HEK293 (cell line): Measurements from ENCODE around the gene PRKAR2B.
A peak's percentile ranks its signal among the peaks of the same experiment; 100 is the strongest.

Experiments
- CTCF ChIA-PET: fragments of 350-600 bp; formaldehyde crosslinking; extraction: SDS; loops from one replicate; lab custom pipeline; 2021; ENCODE audit warnings: antibody characterized with exemption; lab: Yijun Ruan, JAX
- POLR2A ChIA-PET: fragments of 300-600 bp; formaldehyde crosslinking; extraction: SDS; loops from one replicate; lab custom pipeline; 2020; ENCODE audit warnings: antibody characterized with exemption, inconsistent platforms; lab: Yijun Ruan, JAX
- H3K27ac ChIP-seq: fragments of 200-500 bp; sonication (Bioruptor generic); 2 replicates; pipeline ENCODE4 v1.5.1; 2014; ENCODE audit warnings: low read depth, low read length, control low read depth, inconsistent platforms; ENCODE audit errors: extremely low read depth
- H3K36me3 ChIP-seq, 2 experiments: fragments of 200-500 bp in 1 of 2; sonication (Bioruptor generic) in 1 of 2; 1 replicate in 1 of 2; 2 replicates in 1 of 2; pipeline ENCODE4 v1.5.1; 2014 to 2017; ENCODE audit warnings: inconsistent platforms in 2 of 2, low read length in 2 of 2; ENCODE audit not compliant: control insufficient read depth in 2 of 2, insufficient read depth in 1 of 2
- H3K4me1 ChIP-seq: fragments of 200-500 bp; sonication (Bioruptor generic); 2 replicates; pipeline ENCODE4 v1.5.1; 2014; ENCODE audit warnings: mild to moderate bottlenecking, low read length, inconsistent platforms; ENCODE audit not compliant: control insufficient read depth, insufficient read depth
- H3K4me3 ChIP-seq: 2 replicates; pipeline ENCODE4 v1.5.1; 2011; ENCODE audit warnings: low read depth, mild to moderate bottlenecking, control low read depth, low read length, moderate library complexity
- H3K9me3 ChIP-seq: fragments of 200-500 bp; sonication (Bioruptor generic); 2 replicates; pipeline ENCODE4 v1.5.1; 2014; ENCODE audit warnings: low read depth, low read length, inconsistent platforms; ENCODE audit not compliant: control insufficient read depth, insufficient read depth
- ATF2 ChIP-seq: fragments of 450-650 bp; formaldehyde crosslinking; IDR thresholded peaks from 2 replicates; pipeline ENCODE4 v1.5.1; 2016; ENCODE audit warnings: missing biosample characterization, missing genetic modification characterization, low read depth
- BCL6B ChIP-seq: fragments of 450-650 bp; formaldehyde crosslinking; IDR thresholded peaks from 2 replicates; pipeline ENCODE4 v1.5.1; 2017; ENCODE audit warnings: missing biosample characterization, missing genetic modification characterization
- GLIS1 ChIP-seq: fragments of 450-650 bp; formaldehyde crosslinking; IDR thresholded peaks from 2 replicates; pipeline ENCODE4 v1.5.1; 2016; ENCODE audit warnings: missing biosample characterization, missing genetic modification characterization
- KLF10 ChIP-seq: fragments of 450-650 bp; IDR thresholded peaks from 2 replicates; pipeline ENCODE4 v1.5.1; 2018; ENCODE audit warnings: missing biosample characterization, mild to moderate bottlenecking, missing genetic modification characterization
- KLF9 ChIP-seq: fragments of 450-650 bp; formaldehyde crosslinking; IDR thresholded peaks from 2 replicates; pipeline ENCODE4 v1.5.1; 2016; ENCODE audit warnings: missing biosample characterization, missing genetic modification characterization, low read depth
- PRDM4 ChIP-seq: fragments of 450-650 bp; formaldehyde crosslinking; IDR thresholded peaks from 2 replicates; pipeline ENCODE4 v1.5.1; 2017; ENCODE audit warnings: missing biosample characterization, missing genetic modification characterization
- PRDM6 ChIP-seq: fragments of 450-650 bp; formaldehyde crosslinking; IDR thresholded peaks from 2 replicates; pipeline ENCODE4 v1.5.1; 2017; ENCODE audit warnings: missing biosample characterization, missing genetic modification characterization
- SP2 ChIP-seq: fragments of 450-650 bp; formaldehyde crosslinking; IDR thresholded peaks from 2 replicates; pipeline ENCODE4 v1.5.1; 2016; ENCODE audit warnings: missing biosample characterization, missing genetic modification characterization
- SP3 ChIP-seq: fragments of 450-650 bp; formaldehyde crosslinking; IDR thresholded peaks from 2 replicates; pipeline ENCODE4 v1.5.1; 2016; ENCODE audit warnings: missing biosample characterization, missing genetic modification characterization
- SP7 ChIP-seq: fragments of 450-650 bp; formaldehyde crosslinking; IDR thresholded peaks from 2 replicates; pipeline ENCODE4 v1.5.1; 2016; ENCODE audit warnings: missing biosample characterization, missing genetic modification characterization
- TRIM28 ChIP-seq: IDR thresholded peaks from 2 replicates; pipeline ENCODE4 v1.6.1; 2011; ENCODE audit warnings: low read length, control low read depth, borderline replicate concordance
- YY1 ChIP-seq: fragments of 450-650 bp; formaldehyde crosslinking; IDR thresholded peaks from 2 replicates; pipeline ENCODE4 v1.5.1; 2018; ENCODE audit warnings: missing biosample characterization, missing genetic modification characterization
- YY2 ChIP-seq: fragments of 450-650 bp; formaldehyde crosslinking; IDR thresholded peaks from 2 replicates; pipeline ENCODE4 v1.5.1; 2016; ENCODE audit warnings: missing biosample characterization, missing genetic modification characterization
- ZNF146 ChIP-seq: fragments of 450-650 bp; formaldehyde crosslinking; IDR thresholded peaks from 2 replicates; pipeline ENCODE4 v1.5.1; 2016; ENCODE audit warnings: missing biosample characterization, missing genetic modification characterization
- ZNF174 ChIP-seq: fragments of 450-650 bp; formaldehyde crosslinking; IDR thresholded peaks from 2 replicates; pipeline ENCODE4 v1.5.0; 2017; ENCODE audit warnings: missing biosample characterization, mild to moderate bottlenecking, missing genetic modification characterization
- ZNF19 ChIP-seq: fragments of 450-650 bp; formaldehyde crosslinking; IDR thresholded peaks from 2 replicates; pipeline ENCODE4; 2016; ENCODE audit warnings: missing biosample characterization, missing genetic modification characterization, low read depth
- ZNF266 ChIP-seq: fragments of 450-650 bp; formaldehyde crosslinking; IDR thresholded peaks from 2 replicates; pipeline ENCODE4 v1.5.1; 2016; ENCODE audit warnings: missing biosample characterization, missing genetic modification characterization, low read depth
- ZNF335 ChIP-seq: fragments of 450-650 bp; formaldehyde crosslinking; conservative IDR thresholded peaks from 2 replicates; pipeline ENCODE4 v1.5.1; 2016; ENCODE audit warnings: missing biosample characterization, missing genetic modification characterization
- ZNF350 ChIP-seq: fragments of 450-650 bp; formaldehyde crosslinking; IDR thresholded peaks from 2 replicates; pipeline ENCODE4 v1.5.0; 2017; ENCODE audit warnings: missing biosample characterization, mild to moderate bottlenecking, missing genetic modification characterization
- ZNF394 ChIP-seq: fragments of 450-650 bp; formaldehyde crosslinking; IDR thresholded peaks from 2 replicates; pipeline ENCODE4 v1.5.1; 2016; ENCODE audit warnings: missing biosample characterization, missing genetic modification characterization, mild to moderate bottlenecking, moderate library complexity, borderline replicate concordance
- ZNF416 ChIP-seq: fragments of 450-650 bp; formaldehyde crosslinking; IDR thresholded peaks from 2 replicates; pipeline ENCODE4 v1.5.1; 2016; ENCODE audit warnings: missing biosample characterization, missing genetic modification characterization
- ZNF549 ChIP-seq: fragments of 450-650 bp; IDR thresholded peaks from 2 replicates; pipeline ENCODE4 v1.5.1; 2018; ENCODE audit warnings: missing biosample characterization, missing genetic modification characterization, mild to moderate bottlenecking, inconsistent platforms, moderate library complexity
- ZNF610 ChIP-seq: fragments of 450-650 bp; formaldehyde crosslinking; IDR thresholded peaks from 2 replicates; pipeline ENCODE4 v1.5.1; 2016; ENCODE audit warnings: missing biosample characterization, missing genetic modification characterization, borderline replicate concordance
- ZNF670 ChIP-seq: fragments of 450-650 bp; formaldehyde crosslinking; IDR thresholded peaks from 2 replicates; pipeline ENCODE4 v1.5.1; 2016; ENCODE audit warnings: missing biosample characterization, missing genetic modification characterization, low read depth
- ZNF692 ChIP-seq: fragments of 450-650 bp; formaldehyde crosslinking; IDR thresholded peaks from 2 replicates; pipeline ENCODE4 v1.5.1; 2016; ENCODE audit warnings: missing biosample characterization, missing genetic modification characterization
- ZNF76 ChIP-seq: fragments of 450-650 bp; formaldehyde crosslinking; IDR thresholded peaks from 2 replicates; pipeline ENCODE4; 2016; ENCODE audit warnings: low read depth, missing biosample characterization, missing genetic modification characterization, borderline replicate concordance
- ZNF768 ChIP-seq: fragments of 450-650 bp; formaldehyde crosslinking; IDR thresholded peaks from 2 replicates; pipeline ENCODE4 v1.5.1; 2018; ENCODE audit warnings: missing biosample characterization, mild to moderate bottlenecking, missing genetic modification characterization
- ZNF830 ChIP-seq: fragments of 450-650 bp; IDR thresholded peaks from 2 replicates; pipeline ENCODE4 v1.5.0; 2018; ENCODE audit warnings: missing biosample characterization, missing genetic modification characterization, low read depth, mild to moderate bottlenecking, moderate library complexity
- ZSCAN16 ChIP-seq: fragments of 450-650 bp; formaldehyde crosslinking; IDR thresholded peaks from 2 replicates; pipeline ENCODE4 v1.5.1; 2016; ENCODE audit warnings: missing biosample characterization, missing genetic modification characterization

PRKAR2B gene

GRCh38 chr7:107044347-107045194, at the start of gene PRKAR2B:
Gene PRKAR2B (plus strand): TSS chr7:107044705. CDS start chr7:107044908, 203 bp downstream.
- CTCF ChIA-PET = interaction anchor here (0.6 kb wide), 1 partner anchor 59 kb away, joined by 3 read pairs; no protein-coding TSS in a partner anchor
- Histone ChIP-seq H3K4me1 (peaks cover 4% of the 10 kb centered on the region; the same call in 1 of the 2 replicates), H3K4me3 (peak within 1 kb of the TSS; percentile 88), H3K9me3 (no peaks in the 10 kb centered on the region), H3K27ac (peak within 1 kb of the TSS; percentile 73), H3K36me3 (no peaks in the 10 kb centered on the region)
- POLR2A ChIA-PET = interaction anchor here (1.1 to 1.3 kb wide), 2 partner anchors 30 to 97 kb away, joined by 3 read pairs; no protein-coding TSS in a partner anchor
- TF ChIP-seq ZNF768 (tag by site-specific recombination) (no peak), SP2 (tag by site-specific recombination) (peak; percentile 15; the same call in 1 of the 2 replicates), ZNF692 (tag by site-specific recombination) (0 out of 2 replicates have a peak, but pooled peaks have one; percentile 16), YY2 (tag by site-specific recombination) (0 out of 2 replicates have a peak, but pooled peaks have one; percentile 2), ZNF670 (tag by site-specific recombination) (no peak), ZNF350 (tag by site-specific recombination) (no peak), PRDM4 (tag by site-specific recombination) (no peak), ZNF416 (tag by site-specific recombination) (no peak), SP3 (tag by site-specific recombination) (peak; percentile 9; the same call in 1 of the 2 replicates), KLF10 (peak; percentile 60; the same call in 1 of the 2 replicates), TRIM28 (no peak), ZNF76 (no peak), PRDM6 (no peak), ZNF394 (no peak), ZNF610 (tag by site-specific recombination) (no peak), ZNF19 (tag by site-specific recombination) (no peak), SP7 (tag by site-specific recombination) (peak; percentile 50; the same call in 1 of the 2 replicates), KLF9 (peak; percentile 50), ZNF549 (tag by site-specific recombination) (no peak), BCL6B (tag by site-specific recombination) (no peak), ZNF266 (tag by site-specific recombination) (no peak), ZNF174 (tag by site-specific recombination) (no peak), ZNF146 (tag by site-specific recombination) (no peak), GLIS1 (peak; percentile 72), ZNF335 (peak; percentile 98), ZSCAN16 (tag by site-specific recombination) (no peak), ATF2 (tag by site-specific recombination) (no peak), YY1 (tag by site-specific recombination) (peak; percentile 56; the same call in 1 of the 2 replicates), ZNF830 (tag by site-specific recombination) (no peak)
